ENCODE measurements around the gene FAM72C. TPM values are rescaled to one million over a fixed set of nuclear protein-coding genes. Genes with fewer than 3 reads are reported as not detected.
"Not testable (repeated sequence)": the region's sequence is repeated elsewhere in the genome, so short reads cannot be mapped to it uniquely, and the experiment has no call there.

The FAM72C gene
- total RNA-seq, 1 donor from 2014 or later, result 18.7 TPM

DNA sequence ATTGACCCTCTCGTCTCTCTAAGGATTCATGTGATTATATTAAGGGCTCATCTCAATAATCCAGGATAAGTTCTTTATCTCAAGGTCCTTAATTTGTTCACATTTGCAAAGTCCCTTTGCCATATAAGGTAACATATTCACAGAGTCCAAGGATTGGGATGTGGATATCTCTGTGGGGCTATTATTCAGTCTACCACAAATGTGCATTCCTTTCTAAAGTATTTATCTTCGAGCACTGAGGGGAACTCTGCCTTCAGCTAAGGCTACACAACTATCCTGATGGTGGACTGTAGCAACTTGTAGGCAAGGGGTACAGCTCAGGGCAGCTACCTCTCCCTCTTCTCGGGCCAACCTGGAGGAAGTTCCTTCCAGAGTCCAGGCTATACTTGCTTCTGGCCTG, 53.2 kb downstream of the FAM72C start:
- H3K9me3 Mint-ChIP-seq; DNase-seq (ENCODE audit: low spot score); H3K27me3 Mint-ChIP-seq (ENCODE audit: low read depth); intact Hi-C loops (cut with micrococcal nuclease); H3K4me1 Mint-ChIP-seq (ENCODE audit: low read depth); H3K4me3 Mint-ChIP-seq (ENCODE audit: low read depth); H3K36me3 Mint-ChIP-seq (ENCODE audit: low read depth); H3K27ac Mint-ChIP-seq: not testable (repeated sequence)

- intact Hi-C loops (cut with micrococcal nuclease); H3K27me3 Mint-ChIP-seq (ENCODE audit: low read depth); H3K36me3 Mint-ChIP-seq (ENCODE audit: low read depth); H3K27ac Mint-ChIP-seq; H3K9me3 Mint-ChIP-seq; DNase-seq (ENCODE audit: low spot score); H3K4me3 Mint-ChIP-seq (ENCODE audit: low read depth); H3K4me1 Mint-ChIP-seq (ENCODE audit: low read depth): not testable (repeated sequence)
Observed at GRCh38 chr1:143913705-143914104, 58.1 kb downstream of the FAM72C start.
